K562 (cell line): ENCODE data around the gene TMEM33. TPM values are rescaled to one million over a fixed set of nuclear protein-coding genes. Genes with fewer than 3 reads are reported as not detected.

Source experiments
- AFF1 ChIP-seq, 2 experiments: fragments of 450-650 bp; IDR thresholded peaks; 2 replicates each; pipeline ENCODE4 v1.6.1; 2018; ENCODE audit warnings: mild to moderate bottlenecking in 2 of 2, low read depth in 1 of 2; ENCODE audit not compliant: partially characterized antibody in 2 of 2
- ETS1 ChIP-seq: conservative IDR thresholded peaks from 2 replicates; pipeline ENCODE4 v1.6.1; 2011; ENCODE audit warnings: low read depth, mild to moderate bottlenecking, low read length; ENCODE audit not compliant: control insufficient read depth
- KLF1 ChIP-seq: fragments of 450-650 bp; IDR thresholded peaks from 2 replicates; pipeline ENCODE4 v1.6.1; 2016; ENCODE audit warnings: missing genetic modification characterization, missing compliant biosample characterization
- MAZ ChIP-seq, 2 experiments: fragments of 450-650 bp in 1 of 2; sonication (generic) in 1 of 2; formaldehyde crosslinking; IDR thresholded peaks in 1 of 2; conservative IDR thresholded peaks in 1 of 2; 2 replicates each; pipeline versions ENCODE4 v1.4.0 to v1.5.0; 2020; ENCODE audit warnings: mild to moderate bottlenecking in 1 of 2, missing genetic modification reagents in 1 of 2
- NR2C1 ChIP-seq, 2 experiments: fragments of 450-650 bp; IDR thresholded peaks; 2 replicates each; pipeline ENCODE4 v1.6.1; 2017; ENCODE audit warnings: mild to moderate bottlenecking in 2 of 2, antibody characterized with exemption in 1 of 2, inconsistent platforms in 1 of 2, missing compliant biosample characterization in 1 of 2, missing genetic modification characterization in 1 of 2
- POLR2AphosphoS2 ChIP-seq: IDR thresholded peaks from 2 replicates; pipeline ENCODE4 v1.6.1; 2012; ENCODE audit warnings: low read length, improper control_type of control experiment
- POLR2B ChIP-seq: fragments of 450-650 bp; IDR thresholded peaks from 2 replicates; pipeline ENCODE4 v1.6.1; 2018; ENCODE audit warnings: low read depth; ENCODE audit not compliant: partially characterized antibody
- RB1 ChIP-seq: fragments of 450-650 bp; IDR thresholded peaks from 2 replicates; pipeline ENCODE4 v1.6.1; 2017; ENCODE audit warnings: low read depth, mild to moderate bottlenecking
- TAF7 ChIP-seq: fragments of 450-650 bp; IDR thresholded peaks from 2 replicates; pipeline ENCODE4 v1.6.1; 2016; ENCODE audit warnings: missing genetic modification characterization, missing compliant biosample characterization
- TRIM24 ChIP-seq, 2 experiments: fragments of 450-650 bp; IDR thresholded peaks; 2 replicates each; pipeline ENCODE4 v1.6.1; 2016
- ZNF586 ChIP-seq: fragments of 450-650 bp; formaldehyde crosslinking; conservative IDR thresholded peaks from 2 replicates; pipeline ENCODE4 v1.4.0; 2020; ENCODE audit warnings: mild to moderate bottlenecking, moderate library complexity
- polyA plus RNA-seq, 8 experiments: library from polyadenylated mRNA; depleted of rRNA in 4 of 8; stranded (reverse) in 5 of 8; unstranded in 3 of 8; fragments of >200 nt; fragmentation: Nextera tagmentation in 2 of 8; fragmentation: Illumina TruSeq in 1 of 8; extraction: Ambion mirVana in 2 of 8; extraction: Trizol in 1 of 8; gene quantifications; 2 replicates each; pipeline versions ENCODE4 v1.2.1 to v1.2.3, GENCODE V29; 2011 to 2014; ENCODE audit warnings: inconsistent platforms in 1 of 8, missing spikeins in 1 of 8
- total RNA-seq, 7 experiments: library from RNA; depleted of rRNA in 6 of 7; stranded (reverse); fragments of >200 nt in 6 of 7; fragmentation: Illumina TruSeq in 2 of 7; extraction: Trizol in 2 of 7; gene quantifications; 2 replicates each; pipeline versions ENCODE4 v1.2.1 to v1.2.3, GENCODE V29; 2011 to 2021; ENCODE audit warnings: low replicate concordance in 1 of 7
- TF ChIP-seq, protein P1 (sequence below): sonication (generic); formaldehyde crosslinking; IDR thresholded peaks from 2 replicates; pipeline ENCODE4 v1.8.0; 2023; ENCODE audit warnings: mild to moderate bottlenecking, missing genetic modification reagents
- TF ChIP-seq, protein P2 (sequence below), 2 experiments: fragments of 450-650 bp; IDR thresholded peaks; 2 replicates each; pipeline ENCODE4 v1.6.1; 2016
- TF ChIP-seq, protein P3 (sequence below): fragments of 450-650 bp; IDR thresholded peaks from 2 replicates; pipeline ENCODE4 v1.6.1; 2016; ENCODE audit warnings: missing biosample characterization, missing genetic modification characterization

Gene TMEM33
- total and polyA plus RNA-seq, 9 of the 15 experiments (the other 6 are each of a cell fraction or from before 2014, with no cell fraction given), result 16.8 to 85.9 (median 67.9) TPM

DNA sequence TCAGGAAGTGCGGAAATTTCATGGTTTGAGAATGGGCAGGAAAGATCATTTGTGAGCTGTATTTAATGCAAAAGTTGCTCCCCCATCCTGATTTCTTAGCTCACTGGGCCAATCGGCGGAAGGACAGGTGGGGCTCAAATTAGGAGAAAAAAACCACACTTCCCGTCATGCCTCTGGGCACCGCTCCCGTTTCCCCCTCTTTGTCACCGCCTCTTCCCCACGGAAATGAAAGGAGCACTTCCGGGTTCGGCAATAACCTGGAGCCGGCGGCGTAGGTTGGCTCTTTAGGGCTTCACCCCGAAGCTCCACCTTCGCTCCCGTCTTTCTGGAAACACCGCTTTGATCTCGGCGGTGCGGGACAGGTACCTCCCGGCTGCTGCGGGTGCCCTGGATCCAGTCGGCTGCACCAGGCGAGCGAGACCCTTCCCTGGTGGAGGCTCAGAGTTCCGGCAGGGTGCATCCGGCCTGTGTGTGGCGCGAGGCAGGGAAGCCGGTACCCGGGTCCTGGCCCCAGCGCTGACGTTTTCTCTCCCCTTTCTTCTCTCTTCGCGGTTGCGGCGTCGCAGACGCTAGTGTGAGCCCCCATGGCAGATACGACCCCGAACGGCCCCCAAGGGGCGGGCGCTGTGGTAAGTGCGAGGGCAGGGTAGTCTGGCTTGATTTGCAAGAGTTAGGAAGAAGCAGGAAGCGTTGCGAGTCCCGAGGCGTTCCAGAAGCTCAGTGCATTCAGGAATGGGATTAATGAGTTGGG, at the start of gene TMEM33 (continued):
- TF ChIP-seq, protein P1, sequence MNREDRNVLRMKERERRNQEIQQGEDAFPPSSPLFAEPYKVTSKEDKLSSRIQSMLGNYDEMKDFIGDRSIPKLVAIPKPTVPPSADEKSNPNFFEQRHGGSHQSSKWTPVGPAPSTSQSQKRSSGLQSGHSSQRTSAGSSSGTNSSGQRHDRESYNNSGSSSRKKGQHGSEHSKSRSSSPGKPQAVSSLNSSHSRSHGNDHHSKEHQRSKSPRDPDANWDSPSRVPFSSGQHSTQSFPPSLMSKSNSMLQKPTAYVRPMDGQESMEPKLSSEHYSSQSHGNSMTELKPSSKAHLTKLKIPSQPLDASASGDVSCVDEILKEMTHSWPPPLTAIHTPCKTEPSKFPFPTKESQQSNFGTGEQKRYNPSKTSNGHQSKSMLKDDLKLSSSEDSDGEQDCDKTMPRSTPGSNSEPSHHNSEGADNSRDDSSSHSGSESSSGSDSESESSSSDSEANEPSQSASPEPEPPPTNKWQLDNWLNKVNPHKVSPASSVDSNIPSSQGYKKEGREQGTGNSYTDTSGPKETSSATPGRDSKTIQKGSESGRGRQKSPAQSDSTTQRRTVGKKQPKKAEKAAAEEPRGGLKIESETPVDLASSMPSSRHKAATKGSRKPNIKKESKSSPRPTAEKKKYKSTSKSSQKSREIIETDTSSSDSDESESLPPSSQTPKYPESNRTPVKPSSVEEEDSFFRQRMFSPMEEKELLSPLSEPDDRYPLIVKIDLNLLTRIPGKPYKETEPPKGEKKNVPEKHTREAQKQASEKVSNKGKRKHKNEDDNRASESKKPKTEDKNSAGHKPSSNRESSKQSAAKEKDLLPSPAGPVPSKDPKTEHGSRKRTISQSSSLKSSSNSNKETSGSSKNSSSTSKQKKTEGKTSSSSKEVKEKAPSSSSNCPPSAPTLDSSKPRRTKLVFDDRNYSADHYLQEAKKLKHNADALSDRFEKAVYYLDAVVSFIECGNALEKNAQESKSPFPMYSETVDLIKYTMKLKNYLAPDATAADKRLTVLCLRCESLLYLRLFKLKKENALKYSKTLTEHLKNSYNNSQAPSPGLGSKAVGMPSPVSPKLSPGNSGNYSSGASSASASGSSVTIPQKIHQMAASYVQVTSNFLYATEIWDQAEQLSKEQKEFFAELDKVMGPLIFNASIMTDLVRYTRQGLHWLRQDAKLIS (CRISPR knock-in tag), result no peak
- TF ChIP-seq ETS1 (peak; percentile 81), KLF1 (tag) (0 out of 2 replicates have a peak, but pooled peaks have one; percentile 42), NR2C1 (IDR thresholded peaks at IDR 0.05) (peak; percentile 99), NR2C1 (tag; IDR thresholded peaks at IDR 0.05) (peak; percentile 100), TRIM24 (IDR thresholded peaks at IDR 0.05) (peak in 1 of 2 experiments; percentile 37; a peak in 1 of 4 replicates), ZNF586 (no peak), POLR2AphosphoS2 (no peak), RB1 (peak; percentile 44; the same call in 1 of the 2 replicates), MAZ (CRISPR knock-in tag; conservative IDR thresholded peaks at IDR 0.05 in 1 of 2, IDR thresholded peaks at IDR 0.05 in 1 of 2) (peak; percentile 31 to 48; a peak in 2 of 4 replicates), TAF7 (tag) (peak; percentile 22; the same call in 1 of the 2 replicates), POLR2B (peak; percentile 86), AFF1 (IDR thresholded peaks at IDR 0.05; ENCODE audit: low read depth in 1 of 2, partially characterized antibody in 2 of 2) (peak in 1 of 2 experiments; percentile 86)
- TF ChIP-seq, protein P2, sequence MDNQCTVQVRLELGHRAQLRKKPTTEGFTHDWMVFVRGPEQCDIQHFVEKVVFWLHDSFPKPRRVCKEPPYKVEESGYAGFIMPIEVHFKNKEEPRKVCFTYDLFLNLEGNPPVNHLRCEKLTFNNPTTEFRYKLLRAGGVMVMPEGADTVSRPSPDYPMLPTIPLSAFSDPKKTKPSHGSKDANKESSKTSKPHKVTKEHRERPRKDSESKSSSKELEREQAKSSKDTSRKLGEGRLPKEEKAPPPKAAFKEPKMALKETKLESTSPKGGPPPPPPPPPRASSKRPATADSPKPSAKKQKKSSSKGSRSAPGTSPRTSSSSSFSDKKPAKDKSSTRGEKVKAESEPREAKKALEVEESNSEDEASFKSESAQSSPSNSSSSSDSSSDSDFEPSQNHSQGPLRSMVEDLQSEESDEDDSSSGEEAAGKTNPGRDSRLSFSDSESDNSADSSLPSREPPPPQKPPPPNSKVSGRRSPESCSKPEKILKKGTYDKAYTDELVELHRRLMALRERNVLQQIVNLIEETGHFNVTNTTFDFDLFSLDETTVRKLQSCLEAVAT (IDR thresholded peaks at IDR 0.05), result 0 out of 4 replicates have a peak, but pooled peaks of 1 of the 2 experiments have one; percentile 14
- TF ChIP-seq, protein P3, sequence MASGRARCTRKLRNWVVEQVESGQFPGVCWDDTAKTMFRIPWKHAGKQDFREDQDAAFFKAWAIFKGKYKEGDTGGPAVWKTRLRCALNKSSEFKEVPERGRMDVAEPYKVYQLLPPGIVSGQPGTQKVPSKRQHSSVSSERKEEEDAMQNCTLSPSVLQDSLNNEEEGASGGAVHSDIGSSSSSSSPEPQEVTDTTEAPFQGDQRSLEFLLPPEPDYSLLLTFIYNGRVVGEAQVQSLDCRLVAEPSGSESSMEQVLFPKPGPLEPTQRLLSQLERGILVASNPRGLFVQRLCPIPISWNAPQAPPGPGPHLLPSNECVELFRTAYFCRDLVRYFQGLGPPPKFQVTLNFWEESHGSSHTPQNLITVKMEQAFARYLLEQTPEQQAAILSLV (tag), result no peak
